ENCODE results near the gene HCN2.

Gene HCN2

DNA sequence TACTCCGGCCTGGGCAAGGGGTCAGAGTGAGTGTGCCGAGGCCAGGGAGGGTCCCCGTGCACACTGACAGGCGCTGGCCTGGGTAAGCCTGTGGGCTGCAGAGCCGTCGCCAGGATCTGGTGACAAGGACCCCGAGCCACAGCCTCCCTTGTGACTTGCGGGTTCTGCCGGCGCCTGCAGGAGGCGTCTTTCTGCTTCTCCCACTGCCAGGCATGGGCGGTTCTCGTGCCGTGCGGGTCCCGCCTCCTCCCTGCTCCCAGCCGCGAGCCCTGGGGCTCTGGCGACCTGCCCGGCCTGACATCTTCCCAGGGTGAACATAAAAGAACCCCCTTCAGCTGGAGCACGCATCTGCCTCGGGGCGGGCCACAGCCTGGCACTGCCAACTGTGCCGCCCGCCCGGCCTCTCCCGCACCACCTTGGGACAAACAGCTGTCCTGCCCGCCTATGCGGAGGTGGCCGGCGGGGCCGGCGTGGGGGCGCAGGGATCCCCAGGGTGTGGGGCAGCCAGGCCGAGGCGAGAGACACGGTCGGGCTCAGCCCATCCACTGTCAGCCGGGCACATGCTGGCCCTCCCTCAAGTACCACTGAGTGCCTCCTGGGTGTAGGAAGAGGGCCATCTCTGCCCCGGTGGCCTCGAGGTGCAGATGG is 1.5 kb upstream of the HCN2 start:
- peaks cover 30% of the 10 kb centered on the region for H3K27me3 ChIP-seq (ENCODE audit: insufficient read depth, low read depth, severe bottlenecking)

DNA sequence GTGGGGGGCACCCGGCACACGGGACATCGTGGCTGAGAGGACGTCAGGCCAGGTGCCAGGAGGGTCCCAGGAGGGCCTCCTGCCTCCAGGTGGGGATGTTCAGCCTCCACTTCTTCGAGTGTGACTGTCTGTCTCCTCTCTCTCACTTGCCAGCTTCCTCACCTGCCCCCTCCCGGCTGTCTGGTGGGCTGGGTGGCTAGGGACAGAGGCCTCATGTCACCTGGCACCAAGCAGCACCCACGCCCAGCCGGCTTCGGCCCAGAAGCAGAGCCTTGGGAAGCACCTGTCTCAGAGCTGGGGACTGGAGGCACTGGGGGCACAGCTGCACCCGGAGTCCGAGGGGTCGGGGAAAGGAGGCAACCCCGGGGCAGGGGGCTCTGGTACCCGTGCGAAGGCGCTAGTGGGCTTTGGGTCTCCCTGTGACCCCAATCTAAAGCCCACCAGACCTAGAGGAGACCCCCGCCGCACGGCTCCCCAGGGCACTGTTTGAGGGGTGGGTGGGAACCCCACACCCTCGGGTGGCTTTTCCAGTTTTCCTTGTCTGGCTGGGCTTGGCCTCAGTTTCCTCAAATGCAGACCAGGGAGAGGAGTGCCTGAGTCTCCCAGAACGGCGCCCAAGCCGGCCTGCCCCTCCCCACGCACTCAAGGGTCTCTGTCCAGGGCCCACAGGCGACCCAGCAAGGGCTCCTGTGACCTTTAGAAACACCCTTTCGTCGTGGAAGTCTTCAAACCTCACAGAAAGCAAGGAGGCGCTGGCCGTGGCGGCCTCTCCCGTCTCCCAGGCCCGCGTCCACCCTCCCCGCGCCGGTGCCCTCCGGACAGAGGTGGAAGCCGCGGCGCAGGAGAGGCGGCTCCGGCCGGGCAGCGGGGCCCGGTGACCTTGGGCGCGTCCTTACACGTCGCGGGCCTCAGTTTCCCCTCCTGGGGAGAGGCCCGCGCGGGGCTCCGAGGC is 664 bp upstream of the HCN2 start:
- no peaks in the 10 kb centered on the region for H3K9me3 ChIP-seq (ENCODE audit: severe bottlenecking)
- peaks cover under 1% of the 10 kb centered on the region; the same call in 1 of the 2 replicates for H3K36me3 ChIP-seq
- H3K4me3 ChIP-seq (ENCODE audit: low read depth, low read length) = peak overlapping the region; percentile 30
- TF ChIP-seq, protein P1, sequence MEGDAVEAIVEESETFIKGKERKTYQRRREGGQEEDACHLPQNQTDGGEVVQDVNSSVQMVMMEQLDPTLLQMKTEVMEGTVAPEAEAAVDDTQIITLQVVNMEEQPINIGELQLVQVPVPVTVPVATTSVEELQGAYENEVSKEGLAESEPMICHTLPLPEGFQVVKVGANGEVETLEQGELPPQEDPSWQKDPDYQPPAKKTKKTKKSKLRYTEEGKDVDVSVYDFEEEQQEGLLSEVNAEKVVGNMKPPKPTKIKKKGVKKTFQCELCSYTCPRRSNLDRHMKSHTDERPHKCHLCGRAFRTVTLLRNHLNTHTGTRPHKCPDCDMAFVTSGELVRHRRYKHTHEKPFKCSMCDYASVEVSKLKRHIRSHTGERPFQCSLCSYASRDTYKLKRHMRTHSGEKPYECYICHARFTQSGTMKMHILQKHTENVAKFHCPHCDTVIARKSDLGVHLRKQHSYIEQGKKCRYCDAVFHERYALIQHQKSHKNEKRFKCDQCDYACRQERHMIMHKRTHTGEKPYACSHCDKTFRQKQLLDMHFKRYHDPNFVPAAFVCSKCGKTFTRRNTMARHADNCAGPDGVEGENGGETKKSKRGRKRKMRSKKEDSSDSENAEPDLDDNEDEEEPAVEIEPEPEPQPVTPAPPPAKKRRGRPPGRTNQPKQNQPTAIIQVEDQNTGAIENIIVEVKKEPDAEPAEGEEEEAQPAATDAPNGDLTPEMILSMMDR (IDR thresholded peaks at IDR 0.05; ENCODE audit: low read depth, low read length) = peak; percentile 50
- H3K27ac ChIP-seq = no peak overlapping the region
- H3K27me3 ChIP-seq (ENCODE audit: insufficient read depth, low read depth, severe bottlenecking) = peaks cover 38% of the 10 kb centered on the region
- peak; percentile 75 for DNase-seq

More for the DNA sequence above, 1.5 kb upstream of the HCN2 start:
- TF ChIP-seq, protein P1 (IDR thresholded peaks at IDR 0.05; ENCODE audit: low read depth, low read length) = peak; percentile 89
- Histone ChIP-seq H3K27ac (no peak overlapping the region), H3K9me3 (ENCODE audit: severe bottlenecking) (no peaks in the 10 kb centered on the region), H3K4me3 (ENCODE audit: low read depth, low read length) (no peak overlapping the region), H3K36me3 (peaks cover 8% of the 10 kb centered on the region; the same call in 1 of the 2 replicates)
- DNase-seq = peak; percentile 88

DNA sequence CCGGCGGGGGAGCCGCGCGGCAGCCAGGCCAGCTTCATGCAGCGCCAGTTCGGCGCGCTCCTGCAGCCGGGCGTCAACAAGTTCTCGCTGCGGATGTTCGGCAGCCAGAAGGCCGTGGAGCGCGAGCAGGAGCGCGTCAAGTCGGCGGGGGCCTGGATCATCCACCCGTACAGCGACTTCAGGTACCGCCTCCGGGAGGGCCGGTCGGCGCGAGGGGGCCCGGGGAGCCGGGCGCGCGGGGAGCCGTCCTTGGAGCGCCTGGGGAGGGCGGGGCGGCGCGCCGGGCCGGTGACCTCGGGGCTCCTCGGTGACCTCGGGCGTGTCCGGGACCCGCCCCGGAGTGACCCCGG is 690 bp downstream of the HCN2 start:
- no peak for DNase-seq
- H3K36me3 ChIP-seq = no peaks in the 10 kb centered on the region
- H3K27me3 ChIP-seq (ENCODE audit: insufficient read depth, low read depth, severe bottlenecking) = peaks cover 51% of the 10 kb centered on the region
- H3K27ac ChIP-seq = no peak overlapping the region
- TF ChIP-seq, protein P1 (IDR thresholded peaks at IDR 0.05; ENCODE audit: low read depth, low read length) = no peak
- peak overlapping the region; percentile 30 for H3K4me3 ChIP-seq (ENCODE audit: low read depth, low read length)
- no peaks in the 10 kb centered on the region for H3K9me3 ChIP-seq (ENCODE audit: severe bottlenecking)

DNA sequence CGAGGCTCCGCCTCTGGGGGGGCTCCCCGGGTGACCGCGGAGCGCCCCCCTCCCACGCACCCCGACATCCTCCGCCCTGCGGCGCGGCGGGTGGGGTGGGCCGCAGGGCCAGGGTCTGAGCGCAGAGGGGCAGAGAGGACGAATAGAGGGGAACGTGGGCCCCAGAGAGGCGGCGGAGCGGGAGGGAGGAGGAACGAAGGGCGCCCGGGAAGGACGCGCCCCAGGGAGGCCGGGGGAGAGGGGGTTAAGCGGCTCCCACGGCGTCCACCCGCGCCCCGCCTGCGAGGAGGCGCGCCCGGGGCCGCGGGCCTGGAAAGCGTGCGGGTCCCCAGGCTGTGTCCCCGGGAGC is 1.0 kb downstream of the HCN2 start:
- Histone ChIP-seq H3K9me3 (ENCODE audit: severe bottlenecking) (no peaks in the 10 kb centered on the region), H3K36me3 (no peaks in the 10 kb centered on the region), H3K27ac (no peak overlapping the region), H3K27me3 (ENCODE audit: insufficient read depth, low read depth, severe bottlenecking) (peaks cover 52% of the 10 kb centered on the region), H3K4me3 (ENCODE audit: low read depth, low read length) (no peak overlapping the region)
- no peak for DNase-seq
- TF ChIP-seq, protein P1 (IDR thresholded peaks at IDR 0.05; ENCODE audit: low read depth, low read length) = no peak

DNA sequence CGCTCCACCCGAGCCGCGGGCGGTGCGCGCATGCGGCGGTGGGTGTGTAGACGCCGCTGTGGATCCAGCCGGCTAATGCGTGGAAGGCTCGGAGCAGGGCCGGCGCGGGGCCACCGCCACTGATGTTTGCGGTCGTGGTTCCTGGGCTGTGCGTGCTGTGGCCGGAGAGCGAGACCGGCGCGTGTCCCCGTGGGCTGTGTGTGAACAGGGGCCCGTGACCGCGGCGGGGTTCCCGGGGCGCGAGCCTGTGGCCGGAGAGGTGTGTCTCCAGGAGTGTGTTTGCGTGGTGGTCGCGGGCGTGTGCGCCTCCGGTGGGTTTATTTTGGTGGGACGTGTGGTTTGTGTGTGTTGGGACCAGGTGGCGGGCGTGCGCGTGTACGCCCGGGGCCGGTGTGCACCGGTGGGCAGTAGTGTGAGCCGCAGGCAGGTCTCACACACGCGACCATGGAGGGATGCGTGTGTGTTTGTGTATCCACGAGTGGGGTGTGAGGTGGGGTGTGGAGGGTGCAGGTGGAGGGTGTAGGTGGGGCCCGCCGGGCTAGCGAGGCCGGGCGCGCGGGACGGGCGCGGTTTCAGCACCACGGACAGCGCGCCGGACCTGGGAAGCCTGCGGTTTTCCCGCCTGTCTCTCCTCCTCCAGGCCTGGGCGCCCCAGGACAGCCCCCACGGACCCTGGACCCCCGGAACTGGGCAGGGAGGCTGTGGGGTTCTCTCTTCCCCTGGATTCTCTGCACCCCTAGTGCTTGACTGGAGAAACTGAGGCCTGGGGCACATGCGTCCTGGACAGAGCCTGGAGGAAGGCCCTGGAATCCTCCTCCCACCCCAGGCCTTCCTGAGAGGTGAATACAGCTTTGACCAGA is 1.6 kb downstream of the HCN2 start:
- Histone ChIP-seq H3K4me3 (ENCODE audit: low read depth, low read length) (no peak overlapping the region), H3K9me3 (ENCODE audit: severe bottlenecking) (no peaks in the 10 kb centered on the region), H3K27me3 (ENCODE audit: insufficient read depth, low read depth, severe bottlenecking) (peaks cover 58% of the 10 kb centered on the region), H3K27ac (no peak overlapping the region), H3K36me3 (no peaks in the 10 kb centered on the region)
- TF ChIP-seq, protein P1 (IDR thresholded peaks at IDR 0.05; ENCODE audit: low read depth, low read length) = no peak
- no peak for DNase-seq
